Neural cell (in vitro differentiated cells): ENCODE results near the gene OR5AK2.

ENCODE experiments used
- CTCF ChIP-seq: fragments of 450-650 bp; IDR thresholded peaks from 2 replicates; pipeline ENCODE4 v1.5.1; 2014; ENCODE audit warnings: antibody characterized with exemption, mild to moderate bottlenecking, moderate library complexity; ENCODE audit not compliant: poor library complexity, severe bottlenecking
- MXI1 ChIP-seq: fragments of 450-650 bp; conservative IDR thresholded peaks from 2 replicates; pipeline ENCODE4 v1.6.1; 2014; ENCODE audit warnings: antibody characterized with exemption, mild to moderate bottlenecking; ENCODE audit not compliant: poor library complexity, severe bottlenecking
- RAD21 ChIP-seq: fragments of 450-650 bp; conservative IDR thresholded peaks from 2 replicates; pipeline ENCODE4 v1.6.1; 2014; ENCODE audit warnings: antibody characterized with exemption, mild to moderate bottlenecking, moderate library complexity

GRCh38 chr11:57031556-57031955 lies 42.8 kb downstream of the OR5AK2 start:
- TF ChIP-seq RAD21: no peak
- TF ChIP-seq MXI1: no peak
- no peak for TF ChIP-seq CTCF
